LoVo (cell line): ENCODE results near the gene SCD5.

ENCODE experiments used
- DNase-seq: peaks from one replicate; pipeline ENCODE4 v3.0.0-alpha.2; 2016; ENCODE audit warnings: low spot score

Gene SCD5

GRCh38 chr4:82765134-82765533 lies 33.5 kb downstream of the SCD5 start:
- DNase-seq = no peak

- no peak for DNase-seq
Measured at GRCh38 chr4:82761229-82761628, 37.4 kb downstream of the SCD5 start.

- no peak for DNase-seq
Measured at GRCh38 chr4:82758701-82759685, 39.6 kb downstream of the SCD5 start.

- DNase-seq = no peak
Measured at GRCh38 chr4:82756061-82756460, 42.5 kb downstream of the SCD5 start.

- no peak for DNase-seq
Measured at GRCh38 chr4:82755650-82756049, 42.9 kb downstream of the SCD5 start.

- DNase-seq = no peak
Measured at GRCh38 chr4:82754513-82755165, 44.0 kb downstream of the SCD5 start.

- no peak for DNase-seq
Measured at GRCh38 chr4:82753725-82754410, 44.7 kb downstream of the SCD5 start.

- DNase-seq = no peak
Measured at GRCh38 chr4:82753238-82753637, 45.4 kb downstream of the SCD5 start.

GRCh38 chr4:82748810-82749470 lies 49.7 kb downstream of the SCD5 start:
- no peak for DNase-seq

- no peak for DNase-seq
Measured at GRCh38 chr4:82747686-82748575, 50.7 kb downstream of the SCD5 start.

GRCh38 chr4:82746705-82747574 lies 51.7 kb downstream of the SCD5 start:
- DNase-seq = no peak

- no peak for DNase-seq
Measured at GRCh38 chr4:82745173-82745842, 53.3 kb downstream of the SCD5 start.

GRCh38 chr4:82744284-82744968 lies 54.2 kb downstream of the SCD5 start:
- DNase-seq = peak; percentile 37

- no peak for DNase-seq
Measured at GRCh38 chr4:82741188-82741587, 57.4 kb downstream of the SCD5 start.

GRCh38 chr4:82739287-82740190 lies 59.1 kb downstream of the SCD5 start:
- DNase-seq = no peak

- no peak for DNase-seq
Measured at GRCh38 chr4:82737354-82737753, 61.2 kb downstream of the SCD5 start.

- DNase-seq = no peak
Measured at GRCh38 chr4:82733636-82734035, 65.0 kb downstream of the SCD5 start.

GRCh38 chr4:82728301-82728700 lies 70.3 kb downstream of the SCD5 start:
- DNase-seq = no peak
